OCI-LY1 (cell line): ENCODE results near the gene RANBP17.

ENCODE experiments used
- EZH2 ChIP-seq: fragments of 200-600 bp; sonication (generic), shearing (Covaris generic); IDR thresholded peaks from 2 replicates; pipeline ENCODE4 v1.8.0; 2017; ENCODE audit warnings: borderline replicate concordance, mixed run types, mild to moderate bottlenecking, antibody characterized with exemption, low read length, moderate library complexity, mixed read lengths
- TF ChIP-seq, protein P1 (sequence below): fragments of 200-600 bp; sonication (generic), shearing (Covaris generic); IDR thresholded peaks from 2 replicates; pipeline ENCODE4 v1.5.1; 2017; ENCODE audit warnings: mild to moderate bottlenecking, antibody characterized with exemption, low read length, moderate library complexity, mixed read lengths

DNA sequence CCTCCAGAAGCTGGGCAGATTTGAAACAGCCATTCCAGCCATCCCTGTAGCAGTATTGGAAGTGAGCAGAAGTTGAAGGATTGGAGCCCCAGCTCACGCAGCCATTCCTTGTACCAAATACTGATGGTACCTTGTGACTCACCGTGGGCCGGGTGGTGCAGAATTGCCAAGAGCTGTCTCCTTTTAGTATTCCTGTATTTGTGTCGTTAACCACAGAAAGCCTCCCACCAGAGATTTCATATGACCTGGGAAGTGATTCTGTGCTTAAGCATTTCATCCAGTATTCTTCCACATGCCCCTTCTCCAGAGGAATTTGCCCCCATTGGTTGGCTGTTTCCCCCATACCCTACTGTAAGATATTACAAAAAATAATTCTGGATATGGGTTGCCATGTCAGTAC is 429.6 kb downstream of the RANBP17 start:
- TF ChIP-seq, protein P1, sequence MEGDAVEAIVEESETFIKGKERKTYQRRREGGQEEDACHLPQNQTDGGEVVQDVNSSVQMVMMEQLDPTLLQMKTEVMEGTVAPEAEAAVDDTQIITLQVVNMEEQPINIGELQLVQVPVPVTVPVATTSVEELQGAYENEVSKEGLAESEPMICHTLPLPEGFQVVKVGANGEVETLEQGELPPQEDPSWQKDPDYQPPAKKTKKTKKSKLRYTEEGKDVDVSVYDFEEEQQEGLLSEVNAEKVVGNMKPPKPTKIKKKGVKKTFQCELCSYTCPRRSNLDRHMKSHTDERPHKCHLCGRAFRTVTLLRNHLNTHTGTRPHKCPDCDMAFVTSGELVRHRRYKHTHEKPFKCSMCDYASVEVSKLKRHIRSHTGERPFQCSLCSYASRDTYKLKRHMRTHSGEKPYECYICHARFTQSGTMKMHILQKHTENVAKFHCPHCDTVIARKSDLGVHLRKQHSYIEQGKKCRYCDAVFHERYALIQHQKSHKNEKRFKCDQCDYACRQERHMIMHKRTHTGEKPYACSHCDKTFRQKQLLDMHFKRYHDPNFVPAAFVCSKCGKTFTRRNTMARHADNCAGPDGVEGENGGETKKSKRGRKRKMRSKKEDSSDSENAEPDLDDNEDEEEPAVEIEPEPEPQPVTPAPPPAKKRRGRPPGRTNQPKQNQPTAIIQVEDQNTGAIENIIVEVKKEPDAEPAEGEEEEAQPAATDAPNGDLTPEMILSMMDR = no peak
- no peak for TF ChIP-seq EZH2
